Measurements from ENCODE around the gene C16orf78. TPM values are rescaled to one million over a fixed set of nuclear protein-coding genes. Genes with fewer than 3 reads are reported as not detected.

The C16orf78 gene
- total RNA-seq, 1 experiment from 2014 or later: not detected

DNA sequence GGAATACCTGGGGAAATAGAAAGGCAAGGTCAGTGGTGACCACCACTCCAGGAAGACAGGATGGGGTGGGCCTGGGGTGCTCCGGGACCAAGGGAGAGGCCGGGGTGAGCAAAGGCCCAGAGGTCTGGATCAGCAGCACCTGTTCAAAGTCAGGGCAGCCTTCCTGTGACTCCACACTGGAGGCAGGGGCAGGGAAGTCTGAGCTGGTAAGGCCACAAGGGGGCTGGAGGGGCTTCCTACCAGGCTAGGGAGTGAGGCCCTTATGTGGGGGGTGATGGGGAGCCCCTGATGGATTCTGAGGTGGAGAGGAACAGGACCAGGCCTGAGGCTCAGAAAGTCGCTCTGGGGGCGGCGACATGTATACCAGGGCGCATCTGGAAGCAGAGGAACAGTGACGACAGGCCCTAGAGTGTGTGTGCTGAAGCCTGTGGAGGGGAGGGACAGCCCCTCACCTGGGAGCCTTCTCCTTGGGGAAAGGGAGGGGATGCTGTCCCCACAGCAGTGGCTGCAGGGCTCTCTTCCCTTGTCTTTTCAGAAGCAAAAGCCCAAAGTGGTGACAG is 3.7 kb downstream of the C16orf78 start:
- no peak overlapping the region for H3K27ac Mint-ChIP-seq (ENCODE audit: unreplicated experiment)
- H3K27me3 Mint-ChIP-seq (ENCODE audit: unreplicated experiment): peaks cover 45% of the 10 kb centered on the region
- no peaks in the 10 kb centered on the region for H3K4me1 Mint-ChIP-seq (ENCODE audit: low read depth, unreplicated experiment)
- H3K9me3 Mint-ChIP-seq (ENCODE audit: low read depth, unreplicated experiment): no peaks in the 10 kb centered on the region
- CTCF ChIA-PET: no interaction called here
- intact Hi-C loops (cut with micrococcal nuclease; ENCODE audit: unreplicated experiment): no loop called here
- no peak overlapping the region for H3K4me3 Mint-ChIP-seq (ENCODE audit: low read depth, unreplicated experiment)
- no peak for DNase-seq
- BruUV-seq (replicated peaks): no TSS peak
- H3K36me3 Mint-ChIP-seq (ENCODE audit: insufficient read depth, unreplicated experiment): no peaks in the 10 kb centered on the region
- TF ChIP-seq, protein P1, sequence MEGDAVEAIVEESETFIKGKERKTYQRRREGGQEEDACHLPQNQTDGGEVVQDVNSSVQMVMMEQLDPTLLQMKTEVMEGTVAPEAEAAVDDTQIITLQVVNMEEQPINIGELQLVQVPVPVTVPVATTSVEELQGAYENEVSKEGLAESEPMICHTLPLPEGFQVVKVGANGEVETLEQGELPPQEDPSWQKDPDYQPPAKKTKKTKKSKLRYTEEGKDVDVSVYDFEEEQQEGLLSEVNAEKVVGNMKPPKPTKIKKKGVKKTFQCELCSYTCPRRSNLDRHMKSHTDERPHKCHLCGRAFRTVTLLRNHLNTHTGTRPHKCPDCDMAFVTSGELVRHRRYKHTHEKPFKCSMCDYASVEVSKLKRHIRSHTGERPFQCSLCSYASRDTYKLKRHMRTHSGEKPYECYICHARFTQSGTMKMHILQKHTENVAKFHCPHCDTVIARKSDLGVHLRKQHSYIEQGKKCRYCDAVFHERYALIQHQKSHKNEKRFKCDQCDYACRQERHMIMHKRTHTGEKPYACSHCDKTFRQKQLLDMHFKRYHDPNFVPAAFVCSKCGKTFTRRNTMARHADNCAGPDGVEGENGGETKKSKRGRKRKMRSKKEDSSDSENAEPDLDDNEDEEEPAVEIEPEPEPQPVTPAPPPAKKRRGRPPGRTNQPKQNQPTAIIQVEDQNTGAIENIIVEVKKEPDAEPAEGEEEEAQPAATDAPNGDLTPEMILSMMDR (IDR thresholded peaks at IDR 0.05; ENCODE audit: unreplicated experiment): no peak

DNA sequence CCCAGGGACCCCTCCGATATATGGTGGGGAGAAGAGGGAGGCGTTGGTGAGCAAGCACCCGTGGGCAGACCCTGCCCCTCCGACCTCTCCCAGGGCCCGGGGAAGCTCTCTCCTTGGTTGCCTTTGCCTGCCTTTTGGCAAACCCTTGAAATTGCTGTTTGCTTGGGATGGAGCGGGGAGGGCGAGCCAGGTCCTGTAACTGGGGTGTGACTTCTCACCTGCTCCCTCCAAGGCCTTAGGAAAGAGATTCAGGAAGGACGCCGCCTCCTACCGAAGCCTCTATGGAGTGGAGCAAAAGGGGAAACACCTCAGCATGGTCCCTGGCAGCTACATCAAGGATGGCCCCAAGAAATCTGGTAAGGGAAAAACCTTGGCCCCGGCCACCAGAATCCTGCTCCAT is 4.6 kb downstream of the C16orf78 start:
- no peak for DNase-seq
- no peak overlapping the region for H3K4me3 Mint-ChIP-seq (ENCODE audit: low read depth, unreplicated experiment)
- no peaks in the 10 kb centered on the region for H3K4me1 Mint-ChIP-seq (ENCODE audit: low read depth, unreplicated experiment)
- TF ChIP-seq, protein P1 (IDR thresholded peaks at IDR 0.05; ENCODE audit: unreplicated experiment): no peak
- BruUV-seq (replicated peaks): no TSS peak
- intact Hi-C loops (cut with micrococcal nuclease; ENCODE audit: unreplicated experiment): no loop called here
- peaks cover 36% of the 10 kb centered on the region for H3K27me3 Mint-ChIP-seq (ENCODE audit: unreplicated experiment)
- H3K36me3 Mint-ChIP-seq (ENCODE audit: insufficient read depth, unreplicated experiment): no peaks in the 10 kb centered on the region
- H3K9me3 Mint-ChIP-seq (ENCODE audit: low read depth, unreplicated experiment): peaks cover 3% of the 10 kb centered on the region
- CTCF ChIA-PET: no interaction called here
- no peak overlapping the region for H3K27ac Mint-ChIP-seq (ENCODE audit: unreplicated experiment)

DNA sequence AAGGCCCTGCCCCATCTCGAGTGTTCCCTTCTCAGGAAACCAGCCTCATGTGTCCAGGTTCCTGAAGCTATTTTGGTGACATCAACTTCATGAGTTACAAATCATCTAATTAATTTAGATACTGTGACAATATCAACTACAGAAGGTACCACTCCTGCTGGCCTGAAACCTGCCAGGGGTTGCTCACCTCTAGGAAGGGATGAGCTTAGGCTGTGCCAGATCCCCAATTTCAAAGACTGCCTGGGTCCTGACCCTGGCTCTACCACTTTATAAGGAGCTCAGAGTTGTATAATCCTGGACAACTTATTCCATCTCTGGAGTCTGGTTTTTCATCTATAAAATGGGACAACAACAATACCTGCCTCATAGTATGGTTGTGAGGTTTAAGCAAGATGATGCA is 5.2 kb downstream of the C16orf78 start:
- H3K4me1 Mint-ChIP-seq (ENCODE audit: low read depth, unreplicated experiment): no peaks in the 10 kb centered on the region
- CTCF ChIA-PET: interaction anchor here (0.6 kb wide), 1 partner anchor 440 kb away, joined by 3 read pairs; no protein-coding TSS in a partner anchor
- DNase-seq: no peak
- BruUV-seq (replicated peaks): no TSS peak
- intact Hi-C loops (cut with micrococcal nuclease; ENCODE audit: unreplicated experiment): no loop called here
- no peak overlapping the region for H3K4me3 Mint-ChIP-seq (ENCODE audit: low read depth, unreplicated experiment)
- peaks cover 3% of the 10 kb centered on the region for H3K9me3 Mint-ChIP-seq (ENCODE audit: low read depth, unreplicated experiment)
- H3K36me3 Mint-ChIP-seq (ENCODE audit: insufficient read depth, unreplicated experiment): no peaks in the 10 kb centered on the region
- H3K27me3 Mint-ChIP-seq (ENCODE audit: unreplicated experiment): peaks cover 31% of the 10 kb centered on the region
- H3K27ac Mint-ChIP-seq (ENCODE audit: unreplicated experiment): no peak overlapping the region
- TF ChIP-seq, protein P1 (IDR thresholded peaks at IDR 0.05; ENCODE audit: unreplicated experiment): no peak

DNA sequence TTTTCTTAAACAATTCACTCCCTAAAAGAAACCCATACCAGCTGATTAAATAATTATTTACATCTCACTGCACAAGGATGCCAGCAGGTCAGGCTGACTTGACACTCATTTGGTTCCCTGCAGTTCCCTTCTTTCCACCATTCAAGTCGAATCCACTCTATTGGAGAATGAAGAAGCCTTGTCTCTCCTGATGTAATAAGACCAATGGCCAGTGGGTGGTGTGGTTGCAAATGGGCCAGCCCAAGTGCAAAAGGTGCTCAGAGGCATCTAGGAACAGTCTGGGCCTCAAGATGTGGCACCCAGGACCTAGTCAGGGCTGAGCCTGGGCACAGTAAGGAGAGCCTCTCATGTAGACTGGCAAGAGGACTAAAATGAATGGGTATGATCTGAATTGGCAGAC is 9.3 kb downstream of the C16orf78 start:
- Mint-ChIP-seq H3K27me3 (ENCODE audit: unreplicated experiment) (peaks cover 2% of the 10 kb centered on the region), H3K27ac (ENCODE audit: unreplicated experiment) (no peak overlapping the region), H3K9me3 (ENCODE audit: low read depth, unreplicated experiment) (peaks cover 3% of the 10 kb centered on the region), H3K4me1 (ENCODE audit: low read depth, unreplicated experiment) (no peaks in the 10 kb centered on the region), H3K36me3 (ENCODE audit: insufficient read depth, unreplicated experiment) (no peaks in the 10 kb centered on the region), H3K4me3 (ENCODE audit: low read depth, unreplicated experiment) (no peak overlapping the region)
- DNase-seq: no peak
- TF ChIP-seq, protein P1 (IDR thresholded peaks at IDR 0.05; ENCODE audit: unreplicated experiment): no peak
- no TSS peak for BruUV-seq (replicated peaks)
- CTCF ChIA-PET: no interaction called here
- intact Hi-C loops (cut with micrococcal nuclease; ENCODE audit: unreplicated experiment): no loop called here
